Measurements from ENCODE around the gene PLEK2. TPM values are rescaled to one million over a fixed set of nuclear protein-coding genes. Genes with fewer than 3 reads are reported as not detected.

PLEK2 gene
- polyA plus RNA-seq, 1 experiment = 1.6 TPM

DNA sequence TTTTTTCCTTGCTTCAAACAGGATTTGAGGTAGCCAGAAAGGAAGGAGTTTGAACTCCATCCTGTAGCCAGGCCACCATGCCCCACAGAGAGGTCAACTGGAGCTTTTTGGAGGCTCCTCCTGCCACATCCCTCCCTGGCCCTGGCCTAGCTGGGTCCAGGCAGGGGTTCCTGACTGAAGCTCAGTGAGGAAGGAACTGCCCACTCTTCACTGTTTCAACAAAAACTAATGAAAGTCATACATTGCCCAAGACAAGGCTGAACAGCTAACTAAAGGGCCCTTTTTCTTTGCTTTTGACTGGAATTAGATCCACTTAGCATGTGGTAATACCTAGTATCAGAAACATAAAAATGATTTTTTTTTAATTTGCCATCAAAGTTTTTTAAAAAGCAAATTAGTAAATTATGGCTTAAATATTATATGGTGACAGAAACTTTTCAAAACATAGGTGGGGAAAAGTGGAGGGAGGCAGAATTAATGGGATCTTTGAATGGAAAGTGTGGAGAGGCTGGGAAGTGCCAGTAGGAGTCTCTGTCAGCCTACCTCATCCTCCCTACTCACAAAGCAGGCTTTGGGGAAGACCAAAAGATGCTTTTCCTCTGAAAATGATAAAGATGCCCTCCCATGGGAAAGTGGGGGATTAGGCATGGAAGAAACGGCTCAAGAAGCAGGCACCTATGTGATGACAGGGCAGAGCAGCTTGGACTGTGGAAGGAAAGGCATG, 22.0 kb downstream of the PLEK2 start:
- POLR2A ChIA-PET = no interaction called here
- CTCF ChIA-PET = interaction anchor here (0.7 to 2.2 kb wide), 2 partner anchors 30 to 414 kb away, joined by 6 read pairs; partner anchors contain the start of genes ATP6V1D and EIF2S1

DNA sequence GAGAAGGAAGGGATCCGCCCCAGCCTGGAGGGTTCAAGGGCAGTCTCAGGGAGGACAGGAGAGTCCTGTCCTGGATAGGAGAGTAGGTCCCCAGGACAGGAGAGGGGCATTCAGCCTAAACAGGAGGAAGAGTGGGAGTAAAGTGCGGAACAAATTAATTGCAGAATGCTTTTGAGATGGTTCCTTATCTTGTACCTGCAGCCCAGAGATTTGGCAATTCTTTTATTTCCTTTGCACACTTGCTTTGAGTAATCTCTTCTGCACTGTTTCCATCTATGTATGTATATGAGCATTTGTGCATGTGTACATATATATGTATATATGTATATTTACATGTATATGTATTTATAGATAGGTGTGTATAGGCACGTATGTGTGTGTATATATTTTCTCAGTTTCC, 22.7 kb downstream of the PLEK2 start:
- H3K27me3 ChIP-seq (ENCODE audit: control insufficient read depth, insufficient read depth, low read length) = no peaks in the 10 kb centered on the region
- no peak overlapping the region for H3K4me3 ChIP-seq (ENCODE audit: low read depth, low read length)
- ChIA-PET CTCF (interaction anchor here (2.2 kb wide), 1 partner anchor 29 kb away, joined by 6 read pairs; the partner anchor contains the start of genes ATP6V1D and EIF2S1), POLR2A (no interaction called here)
- no peak for DNase-seq (ENCODE audit: low read depth, low spot score)
- H3K27ac ChIP-seq (ENCODE audit: low read depth, low read length) = no peak overlapping the region
- H3K9me3 ChIP-seq (ENCODE audit: control insufficient read depth, insufficient read depth, low read length) = no peaks in the 10 kb centered on the region
- TF ChIP-seq CTCF (IDR thresholded peaks at IDR 0.05; ENCODE audit: low read depth, low read length) = no peak

More for the DNA sequence above, 22.0 kb downstream of the PLEK2 start:
- no peaks in the 10 kb centered on the region for H3K9me3 ChIP-seq (ENCODE audit: control insufficient read depth, insufficient read depth, low read length)
- no peak for TF ChIP-seq CTCF (IDR thresholded peaks at IDR 0.05; ENCODE audit: low read depth, low read length)
- no peaks in the 10 kb centered on the region for H3K27me3 ChIP-seq (ENCODE audit: control insufficient read depth, insufficient read depth, low read length)
- DNase-seq (ENCODE audit: low read depth, low spot score) = no peak
- no peak overlapping the region for H3K4me3 ChIP-seq (ENCODE audit: low read depth, low read length)
- no peak overlapping the region for H3K27ac ChIP-seq (ENCODE audit: low read depth, low read length)

DNA sequence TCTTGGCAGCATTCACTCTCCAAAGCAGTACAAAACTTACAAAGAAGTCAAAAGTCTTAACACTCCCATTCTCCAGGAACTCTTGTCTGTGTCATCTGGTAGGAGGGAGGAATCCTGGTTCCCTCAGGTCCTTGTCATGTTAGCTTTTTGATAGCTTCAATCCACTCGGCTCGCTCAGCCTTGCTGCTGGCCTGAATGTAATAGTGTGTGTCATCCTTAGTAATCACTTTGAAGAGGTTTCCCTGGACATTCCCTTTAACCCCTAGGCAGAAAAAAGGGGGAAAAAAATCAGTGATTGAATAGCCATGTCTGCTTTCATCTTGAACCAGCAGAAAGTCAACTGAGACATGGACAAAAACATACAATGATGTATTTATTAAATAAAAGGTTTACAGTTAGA, 24.8 kb downstream of the PLEK2 start:
- DNase-seq (ENCODE audit: low read depth, low spot score) = no peak
- ChIA-PET POLR2A (interaction anchor here (0.5 kb wide), 1 partner anchor 9 kb away, joined by 6 read pairs; no protein-coding TSS in a partner anchor), CTCF (interaction anchor here (2.2 to 2.6 kb wide), 2 partner anchors 27 to 40 kb away, joined by 7 to 12 read pairs; partner anchors contain the start of genes ATP6V1D and EIF2S1)
- Histone ChIP-seq H3K27ac (ENCODE audit: low read depth, low read length) (no peak overlapping the region), H3K27me3 (ENCODE audit: control insufficient read depth, insufficient read depth, low read length) (no peaks in the 10 kb centered on the region), H3K4me3 (ENCODE audit: low read depth, low read length) (no peak overlapping the region), H3K9me3 (ENCODE audit: control insufficient read depth, insufficient read depth, low read length) (no peaks in the 10 kb centered on the region)
- no peak for TF ChIP-seq CTCF (IDR thresholded peaks at IDR 0.05; ENCODE audit: low read depth, low read length)

DNA sequence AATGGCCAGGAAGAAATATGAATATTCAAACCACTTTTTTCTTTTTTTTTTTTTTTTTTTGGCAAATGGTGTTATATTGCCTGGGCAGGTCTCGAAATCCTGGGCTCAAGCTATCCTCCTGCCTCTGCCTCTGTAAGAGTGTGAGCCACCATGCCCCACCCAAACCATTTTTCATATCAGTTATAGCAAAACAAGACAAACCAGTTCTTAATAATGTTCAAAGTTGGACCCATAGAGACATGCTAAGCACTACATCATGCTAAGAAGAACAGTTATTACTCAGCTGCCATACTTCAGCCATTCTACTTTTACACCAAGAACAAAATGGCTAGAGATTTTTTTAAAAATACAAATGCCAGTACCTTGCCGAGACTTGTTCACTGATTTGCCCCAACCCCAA, 26.3 kb downstream of the PLEK2 start:
- Histone ChIP-seq H3K27me3 (ENCODE audit: control insufficient read depth, insufficient read depth, low read length) (no peaks in the 10 kb centered on the region), H3K9me3 (ENCODE audit: control insufficient read depth, insufficient read depth, low read length) (no peaks in the 10 kb centered on the region), H3K27ac (ENCODE audit: low read depth, low read length) (no peak overlapping the region), H3K4me3 (ENCODE audit: low read depth, low read length) (no peak overlapping the region)
- no peak for DNase-seq (ENCODE audit: low read depth, low spot score)
- TF ChIP-seq CTCF (IDR thresholded peaks at IDR 0.05; ENCODE audit: low read depth, low read length) = no peak
- POLR2A ChIA-PET = no interaction called here
- CTCF ChIA-PET = interaction anchor here (0.6 to 2.6 kb wide), 4 partner anchors 26 to 878 kb away, joined by 5 to 12 read pairs (median 6); partner anchors contain the start of genes ATP6V1D, EIF2S1 and GPHN

GRCh38 chr14:67385120-67385519, 26.8 kb downstream of the PLEK2 start:
- no peak for TF ChIP-seq CTCF (IDR thresholded peaks at IDR 0.05; ENCODE audit: low read depth, low read length)
- ChIA-PET CTCF (interaction anchor here (0.6 to 2.6 kb wide), 4 partner anchors 25 to 877 kb away, joined by 5 to 12 read pairs (median 6); partner anchors contain the start of genes ATP6V1D, EIF2S1 and GPHN), POLR2A (no interaction called here)
- no peak for DNase-seq (ENCODE audit: low read depth, low spot score)
- H3K9me3 ChIP-seq (ENCODE audit: control insufficient read depth, insufficient read depth, low read length) = no peaks in the 10 kb centered on the region
- H3K27me3 ChIP-seq (ENCODE audit: control insufficient read depth, insufficient read depth, low read length) = no peaks in the 10 kb centered on the region
- no peak overlapping the region for H3K4me3 ChIP-seq (ENCODE audit: low read depth, low read length)
- H3K27ac ChIP-seq (ENCODE audit: low read depth, low read length) = no peak overlapping the region

Data from AG04450 (cell line).